ENCODE data around the gene PAPOLB. TPM values are rescaled to one million over a fixed set of nuclear protein-coding genes. Genes with fewer than 3 reads are reported as not detected.

The PAPOLB gene
- total RNA-seq, 4 donors from 2014 or later = 0.10 TPM; not detected in 3

- DNase-seq (no peak), ATAC-seq (no peak)
- Histone ChIP-seq H3K9me3 (no peaks in the 10 kb centered on the region), H3K27ac (no peak overlapping the region), H3K36me3 (no peaks in the 10 kb centered on the region), H3K4me1 (no peaks in the 10 kb centered on the region), H3K27me3 (no peaks in the 10 kb centered on the region), H3K4me3 (no peak overlapping the region)
- in situ Hi-C loops (cut with MboI; ENCODE audit: low sequenced_read_pairs in 4 of 4) (no loop called here), intact Hi-C loops (cut with DNase I; ENCODE audit: low total_unique reads) (no loop called here)
- TF ChIP-seq, protein P1, sequence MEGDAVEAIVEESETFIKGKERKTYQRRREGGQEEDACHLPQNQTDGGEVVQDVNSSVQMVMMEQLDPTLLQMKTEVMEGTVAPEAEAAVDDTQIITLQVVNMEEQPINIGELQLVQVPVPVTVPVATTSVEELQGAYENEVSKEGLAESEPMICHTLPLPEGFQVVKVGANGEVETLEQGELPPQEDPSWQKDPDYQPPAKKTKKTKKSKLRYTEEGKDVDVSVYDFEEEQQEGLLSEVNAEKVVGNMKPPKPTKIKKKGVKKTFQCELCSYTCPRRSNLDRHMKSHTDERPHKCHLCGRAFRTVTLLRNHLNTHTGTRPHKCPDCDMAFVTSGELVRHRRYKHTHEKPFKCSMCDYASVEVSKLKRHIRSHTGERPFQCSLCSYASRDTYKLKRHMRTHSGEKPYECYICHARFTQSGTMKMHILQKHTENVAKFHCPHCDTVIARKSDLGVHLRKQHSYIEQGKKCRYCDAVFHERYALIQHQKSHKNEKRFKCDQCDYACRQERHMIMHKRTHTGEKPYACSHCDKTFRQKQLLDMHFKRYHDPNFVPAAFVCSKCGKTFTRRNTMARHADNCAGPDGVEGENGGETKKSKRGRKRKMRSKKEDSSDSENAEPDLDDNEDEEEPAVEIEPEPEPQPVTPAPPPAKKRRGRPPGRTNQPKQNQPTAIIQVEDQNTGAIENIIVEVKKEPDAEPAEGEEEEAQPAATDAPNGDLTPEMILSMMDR (IDR thresholded peaks at IDR 0.05 in 4 of 5, conservative IDR thresholded peaks at IDR 0.05 in 1 of 5) = no peak
- TF ChIP-seq POLR2A (IDR thresholded peaks at IDR 0.05) = no peak
Measured at GRCh38 chr7:4823441-4824119, 38.2 kb downstream of the PAPOLB start.

DNA sequence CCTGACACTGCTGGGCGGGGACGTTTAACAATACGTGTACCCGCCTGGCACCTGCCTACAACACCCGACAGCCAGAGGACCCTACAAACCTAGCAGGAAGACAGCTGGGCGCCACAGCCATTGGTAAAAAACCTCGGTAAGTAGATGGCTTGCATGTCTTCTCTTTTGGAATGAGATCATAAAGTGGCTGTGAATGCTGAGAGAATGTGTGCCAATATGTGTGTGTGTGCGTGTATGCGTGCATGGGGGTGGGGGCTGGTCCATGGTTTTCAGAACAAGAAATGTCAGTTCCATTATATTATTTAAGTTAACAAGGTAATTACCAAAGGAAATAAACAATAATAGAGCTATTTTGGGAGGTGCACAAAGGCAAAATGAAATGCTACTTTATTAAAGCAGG, 39.2 kb downstream of the PAPOLB start:
- H3K9me3 ChIP-seq = no peaks in the 10 kb centered on the region
- no peaks in the 10 kb centered on the region for H3K4me1 ChIP-seq
- H3K27me3 ChIP-seq = no peaks in the 10 kb centered on the region
- no peak for TF ChIP-seq POLR2A (IDR thresholded peaks at IDR 0.05)
- TF ChIP-seq, protein P1 (IDR thresholded peaks at IDR 0.05 in 4 of 5, conservative IDR thresholded peaks at IDR 0.05 in 1 of 5) = no peak
- no peak overlapping the region for H3K27ac ChIP-seq
- intact Hi-C loops (cut with DNase I; ENCODE audit: low total_unique reads) (no loop called here), in situ Hi-C loops (cut with MboI; ENCODE audit: low sequenced_read_pairs in 4 of 4) (no loop called here)
- H3K36me3 ChIP-seq = no peaks in the 10 kb centered on the region
- H3K4me3 ChIP-seq = no peak overlapping the region
- no peak for DNase-seq
- ATAC-seq = no peak

GRCh38 chr7:4820967-4821471, 40.8 kb downstream of the PAPOLB start:
- Histone ChIP-seq H3K27ac (peak overlapping the region; percentile 49 to 64 (median 55)), H3K4me1 (no peaks in the 10 kb centered on the region), H3K27me3 (no peaks in the 10 kb centered on the region), H3K9me3 (no peaks in the 10 kb centered on the region), H3K4me3 (no peak overlapping the region), H3K36me3 (no peaks in the 10 kb centered on the region)
- intact Hi-C loops (cut with DNase I; ENCODE audit: low total_unique reads) (no loop called here), in situ Hi-C loops (cut with MboI; ENCODE audit: low sequenced_read_pairs in 4 of 4) (no loop called here)
- ATAC-seq (no peak), DNase-seq (no peak)
- TF ChIP-seq POLR2A (IDR thresholded peaks at IDR 0.05) = no peak
- TF ChIP-seq, protein P1 (IDR thresholded peaks at IDR 0.05 in 4 of 5, conservative IDR thresholded peaks at IDR 0.05 in 1 of 5) = no peak

GRCh38 chr7:4820405-4820966, 41.3 kb downstream of the PAPOLB start:
- Histone ChIP-seq H3K27me3 (no peaks in the 10 kb centered on the region), H3K4me1 (no peaks in the 10 kb centered on the region), H3K4me3 (no peak overlapping the region), H3K27ac (peak overlapping the region; percentile 49 to 64 (median 55)), H3K9me3 (no peaks in the 10 kb centered on the region), H3K36me3 (no peaks in the 10 kb centered on the region)
- DNase-seq (no peak), ATAC-seq (no peak)
- TF ChIP-seq POLR2A (IDR thresholded peaks at IDR 0.05) = no peak
- TF ChIP-seq, protein P1 (IDR thresholded peaks at IDR 0.05 in 4 of 5, conservative IDR thresholded peaks at IDR 0.05 in 1 of 5) = no peak
- intact Hi-C loops (cut with DNase I; ENCODE audit: low total_unique reads) (no loop called here), in situ Hi-C loops (cut with MboI; ENCODE audit: low sequenced_read_pairs in 4 of 4) (no loop called here)
